ENCODE results near the gene TPST1.

- TF ChIP-seq POLR2AphosphoS5 (IDR thresholded peaks at IDR 0.05; ENCODE audit: borderline replicate concordance, low read depth, low read length) = no peak
- TF ChIP-seq EZH2 (IDR thresholded peaks at IDR 0.05) = no peak
- TF ChIP-seq FOXP2 (optimal IDR thresholded peaks at IDR 0.05; ENCODE audit: control extremely low read depth, extremely low read length, insufficient read depth) = no peak
Measured at GRCh38 chr7:66182920-66183319, 22.2 kb upstream of the TPST1 start.

All from SK-N-MC (cell line).